ENCODE data around the gene LYPD6.

Gene LYPD6

DNA sequence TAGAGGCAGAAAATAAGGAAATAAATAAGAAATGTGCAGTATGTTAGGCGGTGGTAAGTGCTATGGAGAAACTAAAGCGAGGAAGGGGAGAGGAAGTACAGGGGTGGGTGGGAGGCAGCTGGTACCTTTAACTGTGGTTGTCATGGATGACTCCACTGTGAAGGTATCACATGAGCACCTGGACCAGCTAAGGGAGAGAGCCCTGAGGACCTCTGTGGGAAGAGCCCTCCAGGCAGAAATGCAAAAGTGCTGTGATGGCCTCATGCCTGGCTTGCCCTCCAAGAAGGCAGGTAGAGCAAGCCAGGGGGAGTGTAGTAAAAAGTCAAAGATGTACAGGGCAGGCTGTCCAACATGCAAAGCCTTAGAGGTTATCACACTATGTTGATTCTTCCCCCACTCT, 17.9 kb downstream of the LYPD6 start:
- DNase-seq (ENCODE audit: low spot score): no peak

DNA sequence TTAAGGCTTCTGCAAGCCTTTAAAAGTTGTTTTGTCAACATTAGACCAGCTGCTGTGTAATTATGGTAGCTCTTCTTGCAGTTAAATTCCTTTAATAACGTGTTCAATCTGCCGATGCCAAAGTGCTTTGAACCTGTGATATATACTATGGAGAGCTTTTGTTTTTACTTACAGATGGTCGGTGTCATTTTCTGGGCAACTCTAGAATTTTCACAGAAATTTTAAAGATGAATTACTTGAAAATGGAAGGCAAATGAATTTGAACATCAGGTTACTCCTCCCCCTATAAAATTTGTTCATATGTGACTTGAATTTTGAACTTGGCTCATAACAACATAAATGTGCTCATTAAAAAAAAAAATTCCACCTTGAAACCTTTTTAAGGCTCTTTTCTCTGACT, 23.0 kb downstream of the LYPD6 start:
- DNase-seq (ENCODE audit: low spot score): no peak

DNA sequence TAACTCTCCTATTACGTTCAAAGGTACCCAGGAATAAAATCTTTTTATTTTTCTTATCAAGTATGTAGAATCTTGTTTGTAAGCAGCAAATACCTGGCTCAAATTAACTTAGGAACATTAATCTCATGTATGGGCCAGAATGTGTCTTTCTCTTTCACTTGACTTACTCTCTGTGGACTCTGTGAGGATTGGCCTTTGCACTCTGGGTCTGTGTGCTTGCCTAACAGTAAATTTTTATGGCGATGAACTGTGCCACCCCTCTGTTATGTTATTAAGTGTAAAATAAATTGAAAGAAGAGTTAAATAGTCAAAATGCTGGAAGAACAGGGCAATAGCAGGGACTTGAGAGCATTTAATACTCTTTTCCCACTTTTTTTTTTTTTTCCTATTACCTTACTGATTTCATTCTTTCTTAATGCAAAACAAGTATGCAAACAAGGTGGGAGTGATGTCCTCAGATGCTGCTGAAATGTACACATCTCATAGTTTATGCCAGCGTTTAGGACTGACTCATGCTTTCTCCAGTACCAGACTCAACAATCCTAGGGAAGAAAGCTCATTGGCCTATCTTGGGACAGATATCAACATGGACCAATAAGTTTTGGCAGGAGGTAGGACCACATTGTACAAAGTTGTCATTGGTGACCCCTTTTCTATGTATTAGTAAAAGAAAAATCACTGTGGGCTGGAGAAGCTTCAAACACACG, 25.5 kb downstream of the LYPD6 start:
- no peak for DNase-seq (ENCODE audit: low spot score)

DNA sequence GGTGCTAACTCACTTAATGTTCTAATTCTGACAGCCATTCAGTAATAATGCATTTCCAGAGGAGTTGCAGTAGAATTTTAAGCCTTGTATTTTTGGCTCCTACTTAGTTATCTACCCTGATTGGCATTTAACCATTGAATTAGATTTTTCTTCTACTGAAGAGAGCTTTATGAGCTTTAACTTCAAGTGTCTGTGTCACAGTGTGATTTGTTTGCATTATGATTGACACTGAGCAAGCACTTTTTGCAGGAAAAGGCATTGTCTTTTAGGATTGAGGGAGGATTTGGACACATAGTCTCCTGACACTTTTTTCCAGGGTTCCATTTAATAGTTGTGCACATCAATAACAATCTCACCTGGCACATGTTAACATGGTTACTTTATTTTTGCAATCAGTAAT, 26.7 kb downstream of the LYPD6 start:
- DNase-seq (ENCODE audit: low spot score): no peak

DNA sequence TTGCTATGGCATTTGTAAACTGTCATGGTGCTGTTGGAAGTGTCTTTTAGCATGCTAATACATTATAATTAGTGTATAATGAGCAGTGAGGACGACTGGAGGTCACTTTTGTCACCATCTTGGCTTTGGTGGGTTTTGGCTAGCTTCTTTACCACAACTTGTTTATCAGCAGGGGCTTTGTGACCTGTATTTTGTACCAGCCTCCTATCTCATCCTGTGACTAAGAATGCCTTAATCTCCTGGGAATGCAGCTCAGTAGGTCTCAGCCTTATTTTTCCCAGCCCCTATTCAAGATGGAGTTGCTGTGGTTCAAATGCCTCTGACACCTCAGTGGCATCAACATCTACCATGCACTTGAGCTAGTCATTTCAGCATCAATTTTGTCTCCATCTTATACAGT, 29.7 kb downstream of the LYPD6 start:
- no peak for DNase-seq (ENCODE audit: low spot score)

DNA sequence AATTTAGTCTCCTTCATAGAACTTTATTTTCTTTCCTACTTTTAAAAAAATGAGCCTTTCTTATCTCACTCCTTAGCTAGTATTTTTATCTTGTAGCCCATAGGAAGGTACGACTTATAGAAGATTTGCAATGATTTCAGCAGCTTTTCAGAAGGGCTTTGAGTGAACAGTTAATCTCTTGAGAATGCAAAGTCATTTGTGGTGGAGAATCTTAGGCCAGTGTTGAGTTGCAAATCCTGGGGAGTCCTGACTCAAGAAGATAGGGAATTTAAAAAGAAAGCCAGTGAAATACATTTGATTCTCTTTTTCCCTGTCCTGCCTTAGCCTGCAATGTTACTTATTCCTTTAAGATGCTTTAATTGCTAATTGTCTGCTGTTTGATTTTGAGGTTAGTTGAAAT, 33.6 kb downstream of the LYPD6 start:
- no peak for DNase-seq (ENCODE audit: low spot score)

DNA sequence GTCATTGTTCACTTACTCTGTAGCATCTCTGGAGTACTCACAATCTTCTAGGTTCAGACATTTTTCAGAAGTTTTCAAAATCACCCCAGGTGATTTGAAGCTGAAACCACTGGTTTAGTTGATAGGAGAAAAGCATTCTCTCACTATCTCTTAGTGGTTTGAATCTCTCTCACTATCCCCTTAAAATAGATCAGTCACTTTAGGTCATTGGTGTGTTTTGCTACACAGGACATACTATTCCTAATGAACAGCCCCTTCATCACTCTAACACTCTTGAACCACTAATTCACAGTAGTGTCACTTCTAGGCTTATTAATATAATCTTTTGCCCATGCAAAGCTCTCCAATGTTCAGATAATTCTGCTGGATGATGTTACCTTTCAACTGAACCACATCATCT, 34.5 kb downstream of the LYPD6 start:
- DNase-seq (ENCODE audit: low spot score): no peak

DNA sequence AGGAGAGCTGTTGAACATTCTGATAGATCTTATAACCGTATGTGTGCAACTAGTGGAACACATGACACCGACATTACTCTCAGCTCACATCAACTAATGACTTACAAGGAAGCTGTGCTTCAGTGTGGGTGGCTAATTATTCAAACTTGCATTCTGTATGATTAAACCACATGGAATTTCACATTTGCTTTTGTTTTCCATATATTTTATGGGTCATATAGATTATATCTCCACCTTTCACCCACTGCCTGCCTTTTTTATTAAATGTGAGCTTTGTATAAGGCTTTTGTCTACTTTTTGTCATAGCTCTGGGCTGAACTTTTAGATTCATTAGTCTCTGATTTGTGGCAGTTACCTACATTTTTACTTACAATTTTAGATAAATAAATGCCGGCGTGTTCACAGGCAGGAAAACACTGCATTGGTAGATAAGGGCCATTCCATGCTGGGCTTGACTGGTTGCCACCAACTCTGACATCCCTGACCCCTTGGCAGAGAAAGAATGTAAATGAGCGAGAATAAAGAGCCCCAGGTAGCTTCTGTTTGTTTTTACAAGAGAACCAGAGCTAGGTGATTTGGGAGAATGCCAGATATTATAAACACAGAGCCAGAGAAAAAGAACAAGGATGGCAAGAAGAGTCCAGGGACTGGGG, 35.7 kb downstream of the LYPD6 start:
- no peak for DNase-seq (ENCODE audit: low spot score)

DNA sequence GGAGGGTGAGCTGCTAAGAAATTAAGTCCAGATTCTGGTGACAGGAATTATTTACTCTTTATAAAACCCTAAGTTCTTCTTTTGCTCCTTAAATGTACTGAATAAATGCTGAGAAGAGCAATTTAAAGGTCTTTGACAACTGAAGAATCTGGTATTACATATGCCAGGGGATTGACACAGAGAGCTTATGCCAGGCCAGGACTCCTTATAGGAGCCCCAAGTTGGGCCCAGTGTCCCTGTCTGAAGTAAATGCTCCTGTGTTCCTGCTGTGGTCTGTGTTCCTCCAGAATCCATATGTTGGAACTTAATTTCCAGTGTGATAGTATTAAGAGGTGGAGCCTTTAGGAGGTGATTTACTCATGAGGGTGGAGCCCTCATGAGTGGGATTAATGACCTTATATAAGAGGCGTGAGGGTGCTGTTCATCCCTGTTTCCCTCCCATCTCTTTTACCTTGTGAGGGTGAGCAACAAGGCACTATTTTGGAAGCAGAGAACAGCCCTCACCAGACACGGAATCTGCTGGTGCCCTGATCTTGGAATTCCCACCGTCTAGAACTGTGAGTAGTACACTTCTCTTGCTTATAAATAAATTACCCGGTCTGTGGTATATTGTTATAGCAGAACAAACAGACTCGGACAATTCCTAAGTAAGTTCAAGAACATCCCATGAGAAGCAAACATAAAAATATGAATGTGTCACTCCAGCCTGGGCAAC, 39.8 kb downstream of the LYPD6 start:
- no peak for DNase-seq (ENCODE audit: low spot score)

DNA sequence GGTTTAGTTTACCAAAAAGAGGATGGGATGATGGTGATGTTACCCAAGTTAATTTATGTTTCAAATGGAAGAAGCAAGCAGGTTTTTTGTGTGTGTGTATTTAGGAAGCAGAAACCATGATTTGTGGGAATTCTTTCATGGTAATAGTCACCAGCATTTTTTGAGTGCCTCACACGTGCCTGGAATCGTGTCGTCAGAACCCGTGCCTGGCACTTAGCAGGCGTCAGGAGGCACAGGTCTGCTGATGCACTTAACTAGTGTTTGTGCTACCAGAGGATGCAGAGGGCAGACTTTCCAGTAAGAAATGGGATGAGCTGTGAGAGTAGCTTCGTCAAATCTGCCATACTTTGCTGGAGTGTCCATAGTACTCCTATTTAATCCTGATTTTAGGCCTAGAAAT, 41.1 kb downstream of the LYPD6 start:
- DNase-seq (ENCODE audit: low spot score): no peak

DNA sequence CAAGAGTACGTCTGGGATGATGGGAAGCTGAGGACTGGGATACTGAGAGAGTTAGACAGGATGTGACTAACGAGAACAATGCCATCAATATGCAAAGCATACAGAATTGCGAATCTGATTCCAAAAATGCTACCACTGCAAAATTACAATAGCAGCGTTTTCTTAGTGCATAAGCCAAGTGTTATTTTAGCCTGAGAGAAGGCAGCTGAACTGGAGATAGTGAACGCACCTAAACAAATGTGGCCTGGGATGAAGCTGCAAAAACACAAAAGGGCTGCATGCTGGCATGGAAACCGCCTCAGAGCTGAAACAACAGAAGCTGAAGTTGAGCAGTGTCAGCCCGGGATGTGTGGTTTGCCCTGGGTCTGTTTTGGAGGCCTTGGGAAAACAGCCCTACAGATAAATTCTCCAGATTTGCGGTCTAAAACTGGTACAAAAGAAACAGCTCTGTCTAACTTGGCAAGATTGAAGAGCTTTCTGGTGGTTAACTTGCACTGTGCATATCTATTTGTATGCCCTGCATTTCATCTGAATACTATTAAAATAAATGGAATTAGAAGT, 45.5 kb downstream of the LYPD6 start:
- DNase-seq (ENCODE audit: low spot score): peak; percentile 5

DNA sequence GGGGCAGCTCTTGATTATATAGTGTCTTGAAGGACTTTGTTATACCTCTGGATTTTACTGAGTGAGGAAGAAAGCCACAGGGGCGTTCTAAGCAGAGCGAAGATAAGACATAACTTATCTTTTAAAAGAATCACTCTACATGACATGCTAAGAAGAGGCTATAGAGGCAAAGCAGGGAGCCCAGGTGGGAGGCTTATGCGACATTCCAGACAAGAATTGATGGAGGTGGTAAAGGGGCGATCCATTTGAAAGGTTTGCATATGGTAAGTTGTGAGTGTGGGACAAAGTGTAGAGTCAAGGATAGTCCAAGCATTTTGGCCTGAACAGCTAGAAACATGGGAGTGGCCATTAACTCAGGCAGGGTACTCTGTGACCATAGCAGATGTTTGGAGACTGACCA, 49.8 kb downstream of the LYPD6 start:
- no peak for DNase-seq (ENCODE audit: low spot score)

DNA sequence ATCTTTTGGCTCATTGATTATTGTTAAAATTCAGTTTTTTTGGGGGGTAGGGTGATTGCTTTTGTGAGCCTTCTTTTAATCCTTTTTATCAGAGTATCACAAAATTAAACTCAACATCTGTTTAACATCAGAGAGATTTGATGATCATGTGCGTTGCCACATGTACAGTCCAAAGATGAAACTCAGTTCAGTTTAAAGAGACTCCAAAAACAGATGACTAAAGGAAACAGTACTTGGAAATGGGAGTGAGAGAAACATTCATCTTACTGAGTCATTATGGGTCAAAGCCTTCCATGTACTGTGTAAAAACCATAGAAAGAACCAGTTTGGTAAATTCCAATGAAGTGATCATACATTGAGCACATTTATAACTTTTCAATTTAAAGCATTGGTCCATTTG, 53.0 kb downstream of the LYPD6 start:
- peak; percentile 69 for DNase-seq (ENCODE audit: low spot score)

DNA sequence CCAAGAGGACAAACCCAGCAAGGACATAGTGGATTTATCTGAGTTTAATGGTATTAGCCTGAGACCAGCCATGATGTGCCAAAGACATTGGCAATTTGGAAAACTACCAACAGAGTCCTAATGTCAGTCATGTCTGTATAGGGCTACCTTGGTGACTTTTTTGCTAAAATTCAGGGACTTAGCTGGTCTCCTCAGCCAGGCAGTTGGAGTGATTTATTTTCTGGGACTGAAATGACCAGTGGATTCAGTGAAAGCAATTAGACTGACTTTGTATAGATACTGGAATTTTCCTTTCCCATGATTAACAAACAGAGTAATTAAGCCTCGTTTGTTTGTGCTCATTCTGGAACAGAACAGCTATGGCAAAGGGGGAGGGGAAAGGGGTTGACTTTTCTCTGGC, 55.0 kb downstream of the LYPD6 start:
- DNase-seq (ENCODE audit: low spot score): no peak

DNA sequence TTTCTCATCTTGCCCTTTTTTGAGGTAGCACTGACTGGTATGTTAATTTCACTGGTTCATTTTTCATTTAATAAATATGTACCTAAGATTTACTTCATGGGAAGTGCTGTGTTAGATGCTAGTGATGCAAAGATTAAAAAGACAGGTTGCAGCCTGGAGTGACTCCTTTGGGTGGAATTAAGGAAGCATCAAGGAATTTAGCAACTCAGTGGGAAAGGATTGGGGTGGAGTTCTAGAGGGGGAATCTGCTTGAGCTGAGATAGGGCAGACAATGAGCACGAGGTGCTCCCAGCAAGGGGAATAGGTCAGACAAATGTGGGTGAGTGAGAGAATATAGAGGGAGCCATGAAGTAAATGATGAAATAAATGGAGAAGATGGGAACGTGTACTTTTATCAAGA, 57.0 kb downstream of the LYPD6 start:
- DNase-seq (ENCODE audit: low spot score): no peak

DNA sequence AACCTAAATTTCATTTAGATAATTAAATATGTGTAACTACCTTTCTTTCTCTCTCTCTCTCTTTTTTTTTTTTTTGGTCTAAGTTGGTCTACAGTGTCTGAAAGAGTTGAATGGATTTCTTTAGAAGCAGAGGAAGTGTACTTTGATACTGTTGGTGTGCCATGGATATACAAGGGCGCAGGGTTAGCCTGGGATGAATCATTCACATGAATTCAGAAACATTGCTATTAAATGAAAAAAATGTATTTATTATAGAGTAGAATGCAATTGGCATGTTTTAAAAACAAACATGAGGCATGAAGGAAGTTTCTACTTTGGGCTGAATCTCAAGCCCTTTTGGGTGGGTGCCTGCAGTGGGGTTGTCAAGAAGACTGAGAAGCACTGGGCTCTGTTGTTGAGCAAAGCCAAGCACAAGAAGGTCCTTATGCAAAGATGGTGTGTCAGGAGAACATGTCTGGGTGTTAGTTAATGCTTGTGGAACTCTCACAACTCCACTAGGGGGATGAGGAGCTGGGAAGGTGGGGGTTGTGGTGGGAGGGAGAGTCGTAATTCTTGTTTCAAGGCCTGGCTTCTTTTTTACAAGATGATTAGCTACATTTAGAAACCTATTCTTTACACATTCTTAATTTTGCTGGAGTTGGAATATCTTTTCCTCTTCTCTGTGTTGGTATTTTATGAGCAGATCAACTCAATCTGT, 57.9 kb downstream of the LYPD6 start:
- peak; percentile 8 for DNase-seq (ENCODE audit: low spot score)

DNA sequence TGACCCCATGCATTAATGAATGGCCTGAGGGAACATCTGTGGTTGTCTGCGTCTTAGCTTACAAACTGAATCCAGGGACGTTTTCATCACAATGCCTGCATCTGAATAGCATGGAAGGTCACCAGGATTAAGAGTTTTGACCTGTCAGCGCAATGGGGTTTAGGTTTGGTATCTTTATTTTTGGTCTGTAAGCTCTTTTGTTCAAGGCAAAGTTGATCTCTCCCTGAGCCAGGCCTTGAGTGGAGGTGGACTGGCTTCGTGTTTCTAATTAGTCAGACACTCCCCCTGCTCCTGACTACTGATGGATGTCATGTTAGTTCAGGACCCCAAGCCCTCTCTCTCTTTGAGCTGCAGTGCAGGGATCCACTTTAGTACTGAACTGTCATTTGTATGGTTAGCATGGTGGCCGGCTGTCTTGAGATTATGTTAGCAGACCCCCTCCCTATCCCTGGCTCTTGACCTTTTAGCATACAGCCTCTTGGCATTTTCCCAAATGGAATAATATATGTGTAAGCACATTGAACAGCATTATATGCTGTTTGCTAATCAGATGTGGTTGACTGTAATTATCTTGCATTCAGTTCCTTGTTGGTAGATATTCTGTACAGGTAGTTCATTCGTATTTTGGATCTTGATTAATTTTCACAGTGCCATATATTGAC, 59.2 kb downstream of the LYPD6 start:
- no peak for DNase-seq (ENCODE audit: low spot score)

DNA sequence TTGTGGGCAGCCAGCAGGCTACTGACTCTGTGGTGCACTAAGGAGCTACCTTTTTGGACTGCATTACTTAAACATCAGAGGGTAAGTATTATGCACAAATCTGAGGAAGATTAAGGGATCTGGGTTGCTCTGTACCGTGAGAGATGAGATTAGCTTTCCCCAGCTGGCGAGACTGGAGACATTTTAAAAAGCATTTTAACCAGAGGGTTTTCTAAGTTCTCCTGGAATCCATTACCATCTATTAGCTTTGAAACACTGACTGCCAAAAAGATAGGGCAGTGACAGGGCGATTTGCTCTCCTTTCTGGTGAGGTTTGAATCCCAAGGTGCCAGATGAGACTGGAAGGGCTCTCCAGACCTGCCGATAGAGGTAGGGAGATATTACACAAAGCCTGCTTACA, 63.2 kb downstream of the LYPD6 start:
- no peak for DNase-seq (ENCODE audit: low spot score)

DNA sequence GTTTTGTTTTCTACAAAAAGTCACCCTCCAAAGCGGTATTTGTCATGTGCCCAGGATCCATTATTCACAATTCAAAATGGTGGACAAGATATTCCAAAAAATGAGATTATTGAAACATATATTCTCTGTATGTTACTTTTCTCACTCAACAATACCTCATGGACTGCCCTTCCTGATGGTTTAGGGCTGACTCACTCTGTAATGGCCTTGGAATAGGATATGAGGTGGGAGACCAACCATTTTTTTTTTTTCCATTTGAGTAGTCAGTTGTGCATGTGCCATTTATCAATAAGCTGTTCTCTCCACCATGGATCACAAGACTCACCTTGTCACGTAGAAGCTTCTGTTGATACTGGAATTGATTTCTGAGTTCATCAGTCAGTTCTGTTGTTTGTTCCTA, 64.5 kb downstream of the LYPD6 start:
- no peak for DNase-seq (ENCODE audit: low spot score)

DNA sequence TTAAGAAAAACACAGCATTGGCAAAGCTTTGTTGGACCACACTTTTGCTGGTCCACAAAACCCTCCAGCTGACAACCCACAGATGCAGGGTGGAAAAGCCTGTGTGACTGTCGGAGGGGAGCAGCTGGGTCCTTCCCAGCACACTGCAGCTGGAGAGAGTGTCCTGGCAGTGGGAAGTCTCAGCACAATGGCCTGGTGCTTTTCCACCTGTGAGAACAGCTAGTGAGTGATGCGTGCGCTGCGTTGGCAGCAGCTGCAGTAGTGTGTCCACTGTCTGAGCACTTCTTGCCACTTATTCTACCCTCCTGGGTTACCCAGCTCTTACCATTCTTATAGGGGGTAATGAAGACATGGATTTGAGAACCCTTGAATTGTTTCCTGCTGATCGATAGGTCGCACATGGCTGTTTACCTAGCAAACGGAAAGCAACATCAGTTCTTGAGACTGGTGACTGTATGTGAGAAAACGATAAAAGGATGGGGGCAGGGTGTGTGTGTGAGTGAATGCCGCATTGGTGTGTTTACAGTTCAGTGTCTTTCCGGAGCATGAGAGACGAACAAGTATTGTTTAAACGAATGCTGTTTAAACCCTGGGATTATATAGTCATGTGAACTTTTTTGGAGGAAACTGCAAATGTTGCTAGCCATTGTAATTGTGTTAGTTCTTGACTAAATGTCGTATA, 69.7 kb downstream of the LYPD6 start:
- DNase-seq (ENCODE audit: low spot score): no peak

DNA sequence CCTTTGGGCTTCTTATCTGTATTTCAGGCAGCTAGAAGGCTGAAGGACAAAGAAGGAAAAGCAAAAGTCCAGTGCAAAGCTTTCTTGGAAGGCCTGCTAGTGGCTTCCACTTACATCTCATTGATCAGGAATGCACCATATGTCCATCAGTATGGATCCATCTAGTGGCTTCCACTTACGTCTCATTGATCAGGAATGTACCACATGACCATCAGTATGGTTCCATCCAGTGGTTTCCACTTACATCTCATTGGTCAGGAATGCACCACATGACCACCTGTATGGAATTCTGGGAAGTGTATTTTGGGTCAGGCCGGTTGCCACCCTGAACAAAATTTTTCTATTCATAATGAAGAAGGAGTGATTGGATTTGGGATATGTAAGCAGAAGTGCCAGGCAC, 70.6 kb downstream of the LYPD6 start:
- peak; percentile 16 for DNase-seq (ENCODE audit: low spot score)

Data from GM03348 (cell line).